ENCODE data around the gene ABCA8. TPM values are rescaled to one million over a fixed set of nuclear protein-coding genes. Genes with fewer than 3 reads are reported as not detected.

The ABCA8 gene
- total RNA-seq, 1 experiment from 2014 or later: not detected

GRCh38 chr17:68829211-68829610 lies 126.0 kb downstream of the ABCA8 start:
- H3K56ac ChIP-seq (ENCODE audit: insufficient read length, low read depth, low read length): no peak overlapping the region
- no peaks in the 10 kb centered on the region for H3K27me3 ChIP-seq (ENCODE audit: insufficient read depth, low read length)
- no peak overlapping the region for H2BK120ac ChIP-seq (ENCODE audit: low read depth, low read length, poor library complexity, severe bottlenecking)
- Mint-ChIP-seq H3K36me3 (ENCODE audit: insufficient read depth in 1 of 3, low read depth in 3 of 3) (no peaks in the 10 kb centered on the region; a peak in 1 of 7 replicates), H3K4me1 (no peaks in the 10 kb centered on the region), H3K27ac (no peak overlapping the region), H3K9me3 (0 out of 5 replicates have a peak, but pooled peaks cover 0 to 1% of the 10 kb centered on the region in 2 experiments), H3K27me3 (ENCODE audit: low read depth) (no peaks in the 10 kb centered on the region), H3K4me3 (no peak overlapping the region)
- H3K4me2 ChIP-seq (ENCODE audit: insufficient read depth, insufficient read length, low read length): no peak overlapping the region
- H3K9me3 ChIP-seq (ENCODE audit: control insufficient read depth, low read depth, low read length): no peaks in the 10 kb centered on the region
- H3K14ac ChIP-seq (ENCODE audit: insufficient read depth, low read length): no peak overlapping the region
- no peak overlapping the region for H2AFZ ChIP-seq (ENCODE audit: low read length)
- no peak overlapping the region for H3K9ac ChIP-seq (ENCODE audit: extremely low read depth, insufficient read length, low read length)
- H2BK15ac ChIP-seq (ENCODE audit: low read depth, low read length): no peak overlapping the region
- no peaks in the 10 kb centered on the region for H3K23me2 ChIP-seq (ENCODE audit: insufficient read length, low read depth, low read length, poor library complexity, severe bottlenecking)
- no peak overlapping the region for H3K18ac ChIP-seq (ENCODE audit: insufficient read length, low read depth, low read length)
- no peak overlapping the region for H2BK20ac ChIP-seq (ENCODE audit: low read depth, low read length, poor library complexity, severe bottlenecking)
- no peak overlapping the region for H4K8ac ChIP-seq (replicated peaks; ENCODE audit: insufficient read length, low read depth, low read length)
- H2BK5ac ChIP-seq (ENCODE audit: insufficient read length, low read length): no peak overlapping the region
- H3K79me1 ChIP-seq (ENCODE audit: insufficient read depth, low read depth, low read length, poor library complexity, severe bottlenecking): no peaks in the 10 kb centered on the region
- H4K20me1 ChIP-seq (ENCODE audit: control insufficient read depth, insufficient read depth, insufficient read length): no peaks in the 10 kb centered on the region
- H4K5ac ChIP-seq (ENCODE audit: insufficient read length, low read depth, low read length): no peak overlapping the region
- H3K4ac ChIP-seq (ENCODE audit: low read depth, low read length): no peak overlapping the region
- DNase-seq: no peak
- no peak overlapping the region for H3T11ph ChIP-seq (ENCODE audit: low read length)
- H3K79me2 ChIP-seq (ENCODE audit: insufficient read depth, low read length): no peaks in the 10 kb centered on the region
- no CpG with 5 or more reads among the region's 4 CpGs for WGBS (ENCODE audit: extremely low coverage, insufficient read length, low lambda C conversion rate)
- H2BK12ac ChIP-seq (ENCODE audit: insufficient read length, low read depth, low read length): no peak overlapping the region
- no peaks in the 10 kb centered on the region for H3K4me1 ChIP-seq (ENCODE audit: insufficient read depth, low read length)
- TF ChIP-seq, protein P1, sequence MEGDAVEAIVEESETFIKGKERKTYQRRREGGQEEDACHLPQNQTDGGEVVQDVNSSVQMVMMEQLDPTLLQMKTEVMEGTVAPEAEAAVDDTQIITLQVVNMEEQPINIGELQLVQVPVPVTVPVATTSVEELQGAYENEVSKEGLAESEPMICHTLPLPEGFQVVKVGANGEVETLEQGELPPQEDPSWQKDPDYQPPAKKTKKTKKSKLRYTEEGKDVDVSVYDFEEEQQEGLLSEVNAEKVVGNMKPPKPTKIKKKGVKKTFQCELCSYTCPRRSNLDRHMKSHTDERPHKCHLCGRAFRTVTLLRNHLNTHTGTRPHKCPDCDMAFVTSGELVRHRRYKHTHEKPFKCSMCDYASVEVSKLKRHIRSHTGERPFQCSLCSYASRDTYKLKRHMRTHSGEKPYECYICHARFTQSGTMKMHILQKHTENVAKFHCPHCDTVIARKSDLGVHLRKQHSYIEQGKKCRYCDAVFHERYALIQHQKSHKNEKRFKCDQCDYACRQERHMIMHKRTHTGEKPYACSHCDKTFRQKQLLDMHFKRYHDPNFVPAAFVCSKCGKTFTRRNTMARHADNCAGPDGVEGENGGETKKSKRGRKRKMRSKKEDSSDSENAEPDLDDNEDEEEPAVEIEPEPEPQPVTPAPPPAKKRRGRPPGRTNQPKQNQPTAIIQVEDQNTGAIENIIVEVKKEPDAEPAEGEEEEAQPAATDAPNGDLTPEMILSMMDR (conservative IDR thresholded peaks at IDR 0.05): no peak
- H2AK5ac ChIP-seq (ENCODE audit: insufficient read length, low read length): no peak overlapping the region
- no peak overlapping the region for H3K27ac ChIP-seq (ENCODE audit: insufficient read length, low read depth, low read length)
- no peak overlapping the region for H3K23ac ChIP-seq (ENCODE audit: insufficient read length, low read depth, low read length)
- H4K91ac ChIP-seq (ENCODE audit: insufficient read length, low read depth, low read length): no peak overlapping the region

All from H9 (cell line).